AG10803 (cell line): ENCODE data around the gene H3-3A.

Source experiments
- DNase-seq: peaks from one replicate; pipeline ENCODE4 v3.0.0; 2010; ENCODE audit warnings: low read depth
- H3K4me3 ChIP-seq: 2 replicates; pipeline ENCODE4 v1.5.1; 2011; ENCODE audit warnings: mild to moderate bottlenecking, low read length, control low read depth
- CTCF ChIP-seq: conservative IDR thresholded peaks from 2 replicates; pipeline ENCODE4 v1.5.1; 2011; ENCODE audit warnings: mild to moderate bottlenecking, low read length, control low read depth, inconsistent platforms

H3-3A gene

GRCh38 chr1:226038661-226039060 lies 23.9 kb upstream of the H3-3A start:
- TF ChIP-seq CTCF: no peak
- DNase-seq: no peak
- no peak overlapping the region for H3K4me3 ChIP-seq

- H3K4me3 ChIP-seq: no peak overlapping the region
- TF ChIP-seq CTCF: no peak
- DNase-seq: no peak
These were observed 21.1 kb upstream of the H3-3A start for GRCh38 chr1:226041419-226041818.

GRCh38 chr1:226044514-226045101 lies 17.9 kb upstream of the H3-3A start:
- H3K4me3 ChIP-seq: no peak overlapping the region
- no peak for DNase-seq
- TF ChIP-seq CTCF: no peak

GRCh38 chr1:226046240-226046639 lies 16.3 kb upstream of the H3-3A start:
- no peak overlapping the region for H3K4me3 ChIP-seq
- DNase-seq: peak; percentile 71
- no peak for TF ChIP-seq CTCF

GRCh38 chr1:226047495-226047894 lies 15.0 kb upstream of the H3-3A start:
- H3K4me3 ChIP-seq: no peak overlapping the region
- peak; percentile 83 for DNase-seq
- TF ChIP-seq CTCF: no peak

- no peak overlapping the region for H3K4me3 ChIP-seq
- no peak for TF ChIP-seq CTCF
- DNase-seq: no peak
These were observed 13.6 kb upstream of the H3-3A start for GRCh38 chr1:226048886-226049285.

GRCh38 chr1:226050133-226050532 lies 12.4 kb upstream of the H3-3A start:
- no peak overlapping the region for H3K4me3 ChIP-seq
- DNase-seq: no peak
- no peak for TF ChIP-seq CTCF
